Lung (tissue), 12 donors: ENCODE measurements around the gene HS1BP3. TPM values are rescaled to one million over a fixed set of nuclear protein-coding genes. Genes with fewer than 3 reads are reported as not detected.
A peak's percentile ranks its signal among the peaks of the same experiment; 100 is the strongest.

Experiments
- ATAC-seq: fragments of 200-7000 bp; cut with Tn5 transposase; one replicate; pipeline ENCODE4 v1.9.1; 2020; ENCODE audit warnings: moderate number of reproducible peaks; ENCODE audit not compliant: insufficient read depth, low FRiP score
- DNase-seq, 3 donors: peaks; one replicate each; pipeline ENCODE4 v3.0.0-alpha.2; 2013 to 2017
- H3K27ac ChIP-seq, 2 donors: one replicate each; pipeline ENCODE4 v1.5.1; 2013; ENCODE audit warnings: mild to moderate bottlenecking in 2 of 2, moderate library complexity in 2 of 2, control low read depth in 1 of 2, inconsistent platforms in 1 of 2, low read depth in 1 of 2, low read length in 1 of 2
- H3K27me3 ChIP-seq, 3 donors: one replicate each; pipeline ENCODE4 v1.5.1; 2013; ENCODE audit warnings: low read length in 2 of 3; ENCODE audit not compliant: control insufficient read depth in 3 of 3, insufficient read depth in 3 of 3
- H3K36me3 ChIP-seq, 4 donors: one replicate each; pipeline ENCODE4 v1.5.1; 2013; ENCODE audit warnings: low read length in 4 of 4, mild to moderate bottlenecking in 1 of 4, moderate library complexity in 1 of 4; ENCODE audit not compliant: control insufficient read depth in 4 of 4, insufficient read depth in 4 of 4
- H3K4me1 ChIP-seq, 5 donors: one replicate each; pipeline ENCODE4 v1.5.1; 2013; ENCODE audit warnings: low read length in 5 of 5, mild to moderate bottlenecking in 2 of 5, moderate library complexity in 1 of 5; ENCODE audit not compliant: control insufficient read depth in 5 of 5, insufficient read depth in 5 of 5
- H3K4me3 ChIP-seq: one replicate; pipeline ENCODE4 v1.5.1; 2013; ENCODE audit warnings: mild to moderate bottlenecking, control low read depth, moderate library complexity
- H3K9ac ChIP-seq, 2 donors: one replicate each; pipeline ENCODE4 v1.5.1; 2013; ENCODE audit warnings: low read length in 2 of 2, control low read depth in 1 of 2; ENCODE audit not compliant: insufficient read depth in 1 of 2
- H3K9me3 ChIP-seq, 4 donors: one replicate each; pipeline ENCODE4 v1.5.1; 2013; ENCODE audit warnings: low read length in 3 of 4, mild to moderate bottlenecking in 1 of 4, moderate library complexity in 1 of 4; ENCODE audit not compliant: control insufficient read depth in 4 of 4, insufficient read depth in 3 of 4
- CTCF ChIP-seq: IDR thresholded peaks from 2 replicates; pipeline ENCODE4 v1.5.1; 2012; ENCODE audit warnings: mild to moderate bottlenecking; ENCODE audit errors: control extremely low read depth, extremely low read depth
- WGBS, 2 donors: extraction: QIAGEN DNeasy Blood & Tissue Kit; methylation state at CpG; one replicate each; pipeline ENCODE4 v1.1.7; 2013; 5-methylcytosine and 5-hydroxymethylcytosine counted together
- polyA plus RNA-seq, 2 donors: library from polyadenylated mRNA; stranded (reverse); fragments of 200-250 nt; gene quantifications; one replicate each; pipeline ENCODE4 v1.2.1, GENCODE V29; 2013
- total RNA-seq, 2 donors: library from RNA; depleted of rRNA in 1 of 2; stranded (reverse); fragments of >200 nt in 1 of 2; gene quantifications; one replicate each; pipeline ENCODE4 v1.2.1, GENCODE V29; 2014 to 2021
- donor health status: control.
- donor health status: control.
- donor health status: Bipolar disorder and iron deficiency.
- donor health status: healthy.
- donor health status: DM: yes; HTN: yes; CAD: no.

HS1BP3 gene
- total and polyA plus RNA-seq, 4 donors = 25.4 to 41.4 (median 33.4) TPM

DNA sequence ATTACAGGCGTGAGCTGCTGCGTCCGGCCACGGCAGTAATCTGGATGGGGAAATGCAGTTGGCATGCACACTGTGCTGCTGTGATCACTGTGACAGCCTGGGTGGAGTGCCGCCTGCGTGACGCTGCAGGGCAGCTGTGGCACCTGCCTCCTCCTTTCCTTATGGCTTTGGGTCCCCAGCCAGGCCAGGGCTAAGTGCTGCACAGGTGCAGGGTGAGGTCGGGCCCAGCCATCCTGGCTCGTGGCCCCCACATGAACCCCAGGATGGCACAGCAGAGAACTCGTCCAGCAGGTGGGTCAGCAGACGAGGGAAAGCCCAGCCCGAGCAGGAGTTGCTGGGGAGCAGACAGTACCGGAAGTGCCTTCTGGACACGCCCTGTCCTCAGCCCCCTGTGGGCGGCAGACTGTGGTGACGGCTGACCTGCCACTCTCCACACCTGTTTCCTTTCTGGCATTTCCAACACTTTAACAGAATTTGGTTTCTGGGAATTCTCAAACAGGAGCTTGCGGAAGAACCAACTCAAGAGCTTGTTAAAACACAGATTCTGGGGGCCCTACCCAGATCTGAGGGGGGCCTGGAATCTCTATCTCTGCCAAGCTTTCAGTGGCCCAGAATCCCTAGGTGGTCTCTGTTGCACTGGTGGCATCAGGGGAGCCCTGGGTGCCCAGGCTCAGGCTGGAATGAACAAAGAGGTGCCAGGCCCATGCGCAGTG, 16.9 kb downstream of the HS1BP3 start:
- peak overlapping the region in 1 of 2 donors; percentile 24 for H3K9ac ChIP-seq
- no peaks in the 10 kb centered on the region for H3K27me3 ChIP-seq
- no peak overlapping the region for H3K4me3 ChIP-seq
- DNase-seq = peak; percentile 42 to 58 (median 49)
- H3K4me1 ChIP-seq = peaks cover 0 to 33% (median 8%) of the 10 kb centered on the region in 5 donors
- WGBS, 2 donors = 40 to 65% methylated on average over 18 of the region's 18 CpGs
- H3K27ac ChIP-seq = peak overlapping the region in 1 of 2 donors; percentile 84
- H3K36me3 ChIP-seq = peaks cover 0 to 30% (median 0%) of the 10 kb centered on the region in 4 donors
- peak; percentile 82 for ATAC-seq
- no peak for TF ChIP-seq CTCF
- H3K9me3 ChIP-seq = no peaks in the 10 kb centered on the region

GRCh38 chr2:20633001-20633400, 17.9 kb downstream of the HS1BP3 start:
- TF ChIP-seq CTCF = no peak
- peak overlapping the region in 1 of 2 donors; percentile 84 for H3K27ac ChIP-seq

DNA sequence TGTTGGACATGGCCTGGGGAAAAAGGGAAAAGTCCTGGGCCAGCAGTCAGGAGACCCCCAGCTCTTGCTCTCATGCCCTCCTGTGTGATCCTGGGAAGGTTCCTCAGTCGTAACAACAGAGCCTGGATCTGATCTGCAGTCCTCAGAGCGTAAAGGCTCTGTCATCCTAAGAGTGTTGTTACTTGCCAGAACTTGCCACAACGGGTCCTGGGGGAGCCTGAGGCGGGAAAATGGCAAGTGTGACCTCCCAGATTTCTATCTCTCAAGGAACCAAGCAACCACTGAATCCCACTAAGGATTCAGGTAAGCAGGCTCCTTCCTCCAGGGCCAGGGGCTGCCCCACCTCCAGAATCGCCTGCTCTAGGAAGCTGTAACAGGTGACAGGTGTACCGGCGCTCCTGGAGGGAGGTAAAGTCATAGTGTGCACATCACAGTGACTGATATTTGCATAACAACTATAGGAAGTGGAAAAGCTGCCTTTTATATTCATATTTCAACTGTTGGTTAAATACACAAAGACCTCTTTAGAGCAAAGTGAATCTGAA, 18.4 kb downstream of the HS1BP3 start:
- no peaks in the 10 kb centered on the region for H3K9me3 ChIP-seq
- TF ChIP-seq CTCF = no peak
- no peak for DNase-seq
- H3K4me3 ChIP-seq = no peak overlapping the region
- no peak overlapping the region for H3K9ac ChIP-seq
- H3K27ac ChIP-seq = peak overlapping the region in 1 of 2 donors; percentile 55
- no peaks in the 10 kb centered on the region for H3K27me3 ChIP-seq
- WGBS, 2 donors = 95 to 96% methylated on average over 7 of the region's 7 CpGs
- no peak for ATAC-seq
- peaks cover 0 to 18% (median 0%) of the 10 kb centered on the region in 4 donors for H3K36me3 ChIP-seq
- peaks cover 0 to 35% (median 8%) of the 10 kb centered on the region in 5 donors for H3K4me1 ChIP-seq

More at GRCh38 chr2:20633001-20633400, 17.9 kb downstream of the HS1BP3 start:
- H3K4me1 ChIP-seq = peaks cover 0 to 35% (median 8%) of the 10 kb centered on the region in 5 donors
- DNase-seq = no peak
- peaks cover 0 to 20% (median 0%) of the 10 kb centered on the region in 4 donors for H3K36me3 ChIP-seq
- no peak overlapping the region for H3K9ac ChIP-seq
- no peak overlapping the region for H3K4me3 ChIP-seq
- no peaks in the 10 kb centered on the region for H3K9me3 ChIP-seq
- H3K27me3 ChIP-seq = no peaks in the 10 kb centered on the region
- WGBS, 2 donors = 94 to 97% methylated on average over 4 of the region's 4 CpGs
- no peak for ATAC-seq
